ENCODE measurements around the gene ARHGAP32.

DNA sequence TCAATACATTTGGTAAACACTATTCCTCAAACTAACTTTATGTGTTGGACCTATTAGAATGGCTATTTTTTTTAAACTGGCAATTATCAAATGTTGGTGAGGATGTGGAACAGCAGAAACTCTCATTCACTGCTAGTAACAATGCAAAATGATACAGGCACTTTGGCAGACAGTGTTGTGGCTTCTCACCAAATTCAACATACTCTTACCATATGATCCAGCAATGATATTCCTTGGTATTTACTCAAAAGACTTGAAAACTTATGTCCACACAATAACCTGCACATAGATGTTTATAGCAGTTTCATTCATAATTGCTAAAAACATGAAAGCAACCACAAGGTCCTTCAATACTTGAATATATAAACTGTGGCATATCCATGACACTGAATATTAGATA lies 136.9 kb downstream of the ARHGAP32 start:
- TF ChIP-seq POLR2AphosphoS5 (IDR thresholded peaks at IDR 0.05; ENCODE audit: low read depth, low read length) (no peak), SIN3A (IDR thresholded peaks at IDR 0.05; ENCODE audit: borderline replicate concordance, insufficient read depth, low read length) (no peak), TAF1 (IDR thresholded peaks at IDR 0.05; ENCODE audit: borderline replicate concordance, insufficient read depth, low read length) (no peak), FOXP2 (optimal IDR thresholded peaks at IDR 0.05; ENCODE audit: borderline replicate concordance, extremely low read depth, extremely low read length, insufficient read depth) (no peak)
- TF ChIP-seq, protein P1, sequence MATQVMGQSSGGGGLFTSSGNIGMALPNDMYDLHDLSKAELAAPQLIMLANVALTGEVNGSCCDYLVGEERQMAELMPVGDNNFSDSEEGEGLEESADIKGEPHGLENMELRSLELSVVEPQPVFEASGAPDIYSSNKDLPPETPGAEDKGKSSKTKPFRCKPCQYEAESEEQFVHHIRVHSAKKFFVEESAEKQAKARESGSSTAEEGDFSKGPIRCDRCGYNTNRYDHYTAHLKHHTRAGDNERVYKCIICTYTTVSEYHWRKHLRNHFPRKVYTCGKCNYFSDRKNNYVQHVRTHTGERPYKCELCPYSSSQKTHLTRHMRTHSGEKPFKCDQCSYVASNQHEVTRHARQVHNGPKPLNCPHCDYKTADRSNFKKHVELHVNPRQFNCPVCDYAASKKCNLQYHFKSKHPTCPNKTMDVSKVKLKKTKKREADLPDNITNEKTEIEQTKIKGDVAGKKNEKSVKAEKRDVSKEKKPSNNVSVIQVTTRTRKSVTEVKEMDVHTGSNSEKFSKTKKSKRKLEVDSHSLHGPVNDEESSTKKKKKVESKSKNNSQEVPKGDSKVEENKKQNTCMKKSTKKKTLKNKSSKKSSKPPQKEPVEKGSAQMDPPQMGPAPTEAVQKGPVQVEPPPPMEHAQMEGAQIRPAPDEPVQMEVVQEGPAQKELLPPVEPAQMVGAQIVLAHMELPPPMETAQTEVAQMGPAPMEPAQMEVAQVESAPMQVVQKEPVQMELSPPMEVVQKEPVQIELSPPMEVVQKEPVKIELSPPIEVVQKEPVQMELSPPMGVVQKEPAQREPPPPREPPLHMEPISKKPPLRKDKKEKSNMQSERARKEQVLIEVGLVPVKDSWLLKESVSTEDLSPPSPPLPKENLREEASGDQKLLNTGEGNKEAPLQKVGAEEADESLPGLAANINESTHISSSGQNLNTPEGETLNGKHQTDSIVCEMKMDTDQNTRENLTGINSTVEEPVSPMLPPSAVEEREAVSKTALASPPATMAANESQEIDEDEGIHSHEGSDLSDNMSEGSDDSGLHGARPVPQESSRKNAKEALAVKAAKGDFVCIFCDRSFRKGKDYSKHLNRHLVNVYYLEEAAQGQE (IDR thresholded peaks at IDR 0.05; ENCODE audit: insufficient read depth in 1 of 2, low read depth in 2 of 2, low read length in 2 of 2): no peak

Data from PFSK-1 (cell line).